ENCODE data around the gene TF. TPM values are rescaled to one million over a fixed set of nuclear protein-coding genes. Genes with fewer than 3 reads are reported as not detected.

The TF gene
- total RNA-seq, 1 experiment from 2014 or later: 0.09 TPM

DNA sequence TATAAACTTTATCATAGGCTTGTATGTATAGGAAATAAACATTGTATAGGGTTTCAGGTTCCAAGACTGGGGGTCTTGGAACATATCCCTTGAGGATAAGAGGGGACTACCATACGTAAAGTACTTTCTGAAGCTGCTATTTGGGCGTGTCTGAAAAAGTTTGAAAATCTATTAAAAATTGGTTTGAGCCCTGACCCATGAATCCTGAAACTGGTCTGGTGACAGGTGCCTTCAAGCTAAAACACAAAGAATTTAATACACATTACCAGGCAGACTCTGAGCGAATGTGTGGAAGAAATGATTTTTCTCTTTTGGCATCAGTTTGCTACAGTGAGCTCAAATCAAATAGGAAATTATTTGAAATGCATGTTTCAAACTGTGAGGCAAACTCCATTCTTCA is 16.3 kb downstream of the TF start:
- H3K27me3 ChIP-seq (ENCODE audit: insufficient read depth, low read length): no peaks in the 10 kb centered on the region
- H4K8ac ChIP-seq (replicated peaks; ENCODE audit: insufficient read length, low read depth, low read length): no peak overlapping the region
- no peak overlapping the region for H3K4me2 ChIP-seq (ENCODE audit: insufficient read depth, insufficient read length, low read length)
- no peaks in the 10 kb centered on the region for H3K4me1 ChIP-seq (ENCODE audit: insufficient read depth, low read length)
- H2BK20ac ChIP-seq (ENCODE audit: low read depth, low read length, poor library complexity, severe bottlenecking): no peak overlapping the region
- no CpG with 5 or more reads among the region's 3 CpGs for WGBS (ENCODE audit: extremely low coverage, insufficient read length, low lambda C conversion rate)
- H2AK5ac ChIP-seq (ENCODE audit: insufficient read length, low read length): no peak overlapping the region
- DNase-seq: no peak
- H2AFZ ChIP-seq (ENCODE audit: low read length): no peak overlapping the region
- H3K14ac ChIP-seq (ENCODE audit: insufficient read depth, low read length): no peak overlapping the region
- H3K4me1 Mint-ChIP-seq: peaks cover 19% of the 10 kb centered on the region in 2 experiments
- no peak overlapping the region for H2BK15ac ChIP-seq (ENCODE audit: low read depth, low read length)
- H4K91ac ChIP-seq (ENCODE audit: insufficient read length, low read depth, low read length): no peak overlapping the region
- H3K36me3 Mint-ChIP-seq (ENCODE audit: insufficient read depth in 1 of 3, low read depth in 3 of 3): no peaks in the 10 kb centered on the region
- no peak overlapping the region for H3K18ac ChIP-seq (ENCODE audit: insufficient read length, low read depth, low read length)
- no peaks in the 10 kb centered on the region for H3K9me3 ChIP-seq (ENCODE audit: control insufficient read depth, low read depth, low read length)
- H3K27ac Mint-ChIP-seq: no peak overlapping the region
- no peak overlapping the region for H3K9ac ChIP-seq (ENCODE audit: extremely low read depth, insufficient read length, low read length)
- H3K79me2 ChIP-seq (ENCODE audit: insufficient read depth, low read length): no peaks in the 10 kb centered on the region
- H2BK120ac ChIP-seq (ENCODE audit: low read depth, low read length, poor library complexity, severe bottlenecking): no peak overlapping the region
- H3K79me1 ChIP-seq (ENCODE audit: insufficient read depth, low read depth, low read length, poor library complexity, severe bottlenecking): no peaks in the 10 kb centered on the region
- H3K4me3 Mint-ChIP-seq: no peak overlapping the region
- H2BK5ac ChIP-seq (ENCODE audit: insufficient read length, low read length): no peak overlapping the region
- no peak overlapping the region for H2BK12ac ChIP-seq (ENCODE audit: insufficient read length, low read depth, low read length)
- peaks cover 13% of the 10 kb centered on the region for H3K27me3 Mint-ChIP-seq (ENCODE audit: low read depth)
- H3K56ac ChIP-seq (ENCODE audit: insufficient read length, low read depth, low read length): no peak overlapping the region
- H3K9me3 Mint-ChIP-seq: no peaks in the 10 kb centered on the region
- no peak overlapping the region for H3K4ac ChIP-seq (ENCODE audit: low read depth, low read length)
- no peak overlapping the region for H3T11ph ChIP-seq (ENCODE audit: low read length)
- no peaks in the 10 kb centered on the region for H3K23me2 ChIP-seq (ENCODE audit: insufficient read length, low read depth, low read length, poor library complexity, severe bottlenecking)
- no peaks in the 10 kb centered on the region for H4K20me1 ChIP-seq (ENCODE audit: control insufficient read depth, insufficient read depth, insufficient read length)
- no peak overlapping the region for H4K5ac ChIP-seq (ENCODE audit: insufficient read length, low read depth, low read length)
- TF ChIP-seq, protein P1, sequence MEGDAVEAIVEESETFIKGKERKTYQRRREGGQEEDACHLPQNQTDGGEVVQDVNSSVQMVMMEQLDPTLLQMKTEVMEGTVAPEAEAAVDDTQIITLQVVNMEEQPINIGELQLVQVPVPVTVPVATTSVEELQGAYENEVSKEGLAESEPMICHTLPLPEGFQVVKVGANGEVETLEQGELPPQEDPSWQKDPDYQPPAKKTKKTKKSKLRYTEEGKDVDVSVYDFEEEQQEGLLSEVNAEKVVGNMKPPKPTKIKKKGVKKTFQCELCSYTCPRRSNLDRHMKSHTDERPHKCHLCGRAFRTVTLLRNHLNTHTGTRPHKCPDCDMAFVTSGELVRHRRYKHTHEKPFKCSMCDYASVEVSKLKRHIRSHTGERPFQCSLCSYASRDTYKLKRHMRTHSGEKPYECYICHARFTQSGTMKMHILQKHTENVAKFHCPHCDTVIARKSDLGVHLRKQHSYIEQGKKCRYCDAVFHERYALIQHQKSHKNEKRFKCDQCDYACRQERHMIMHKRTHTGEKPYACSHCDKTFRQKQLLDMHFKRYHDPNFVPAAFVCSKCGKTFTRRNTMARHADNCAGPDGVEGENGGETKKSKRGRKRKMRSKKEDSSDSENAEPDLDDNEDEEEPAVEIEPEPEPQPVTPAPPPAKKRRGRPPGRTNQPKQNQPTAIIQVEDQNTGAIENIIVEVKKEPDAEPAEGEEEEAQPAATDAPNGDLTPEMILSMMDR (conservative IDR thresholded peaks at IDR 0.05): no peak
- H3K27ac ChIP-seq (ENCODE audit: insufficient read length, low read depth, low read length): no peak overlapping the region
- H3K23ac ChIP-seq (ENCODE audit: insufficient read length, low read depth, low read length): no peak overlapping the region

Measured in H9 (cell line).